Liver (tissue), 9 donors: Measurements from ENCODE around the gene SERPINE1. TPM values are rescaled to one million over a fixed set of nuclear protein-coding genes. Genes with fewer than 3 reads are reported as not detected.

ENCODE experiments used
- DNase-seq: peaks from one replicate; pipeline ENCODE4 v3.0.0-alpha.2; 2017; ENCODE audit warnings: low spot score
- H3K27ac ChIP-seq, 2 donors: one replicate each; pipeline ENCODE4 v1.7.0; 2013; ENCODE audit warnings: inconsistent platforms in 2 of 2, low read length in 2 of 2, control low read depth in 1 of 2, low read depth in 1 of 2, mild to moderate bottlenecking in 1 of 2
- H3K27me3 ChIP-seq, 4 donors: one replicate each; pipeline versions ENCODE4 v1.6.1 to v1.7.0; 2013; ENCODE audit warnings: low read length in 3 of 4, inconsistent platforms in 1 of 4, mild to moderate bottlenecking in 1 of 4, moderate library complexity in 1 of 4; ENCODE audit not compliant: control insufficient read depth in 4 of 4, insufficient read depth in 4 of 4
- H3K36me3 ChIP-seq, 4 donors: one replicate each; pipeline versions ENCODE4 v1.6.1 to v1.7.0; 2013; ENCODE audit warnings: low read length in 3 of 4, mild to moderate bottlenecking in 3 of 4, low read depth in 1 of 4, moderate library complexity in 1 of 4; ENCODE audit not compliant: control insufficient read depth in 4 of 4, insufficient read depth in 3 of 4
- H3K4me1 ChIP-seq, 4 donors: one replicate each; pipeline versions ENCODE4 v1.6.1 to v1.7.0; 2013; ENCODE audit warnings: low read length in 3 of 4, mild to moderate bottlenecking in 3 of 4, moderate library complexity in 1 of 4; ENCODE audit not compliant: control insufficient read depth in 4 of 4, insufficient read depth in 4 of 4
- H3K4me3 ChIP-seq, 3 donors: one replicate each; pipeline versions ENCODE4 v1.6.1 to v1.7.0; 2013; ENCODE audit warnings: low read length in 3 of 3, control low read depth in 1 of 3, low read depth in 1 of 3, mild to moderate bottlenecking in 1 of 3
- H3K9ac ChIP-seq, 2 donors: one replicate each; pipeline ENCODE4 v1.7.0; 2013; ENCODE audit warnings: low read length in 2 of 2, mild to moderate bottlenecking in 2 of 2, moderate library complexity in 2 of 2, control low read depth in 1 of 2, low read depth in 1 of 2
- H3K9me3 ChIP-seq, 4 donors: one replicate each; pipeline versions ENCODE4 v1.6.1 to v1.7.0; 2013; ENCODE audit warnings: low read length in 3 of 4; ENCODE audit not compliant: control insufficient read depth in 4 of 4
- EGR1 ChIP-seq, 2 donors: IDR thresholded peaks; 2 replicates each; pipeline ENCODE4 v1.6.1; 2016 to 2018; ENCODE audit warnings: antibody characterized with exemption in 2 of 2, low read depth in 2 of 2
- FOXA1 ChIP-seq: IDR thresholded peaks from 2 replicates; pipeline ENCODE4 v1.6.1; 2016; ENCODE audit warnings: antibody characterized with exemption
- FOXA2 ChIP-seq: IDR thresholded peaks from 2 replicates; pipeline ENCODE4 v1.6.1; 2016; ENCODE audit warnings: antibody characterized with exemption
- GABPA ChIP-seq, 2 donors: IDR thresholded peaks in 1 of 2; conservative IDR thresholded peaks in 1 of 2; 2 replicates each; pipeline ENCODE4 v1.6.1; 2016; ENCODE audit warnings: antibody characterized with exemption in 2 of 2, mild to moderate bottlenecking in 1 of 2, moderate library complexity in 1 of 2
- HNF4A ChIP-seq, 2 donors: conservative IDR thresholded peaks; 2 replicates each; pipeline ENCODE4 v1.6.1; 2016; ENCODE audit warnings: antibody characterized with exemption in 2 of 2, mild to moderate bottlenecking in 2 of 2
- HNF4G ChIP-seq: IDR thresholded peaks from 2 replicates; pipeline ENCODE4 v1.6.1; 2016; ENCODE audit warnings: antibody characterized with exemption
- JUND ChIP-seq, 2 donors: IDR thresholded peaks; 2 replicates each; pipeline ENCODE4 v1.6.1; 2016; ENCODE audit warnings: antibody characterized with exemption in 2 of 2
- NR2F2 ChIP-seq: IDR thresholded peaks from 2 replicates; pipeline ENCODE4 v1.6.1; 2016; ENCODE audit warnings: antibody characterized with exemption
- RAD21 ChIP-seq, 2 donors: IDR thresholded peaks; 2 replicates each; pipeline ENCODE4 v1.6.1; 2016; ENCODE audit warnings: antibody characterized with exemption in 2 of 2, mild to moderate bottlenecking in 2 of 2
- RXRA ChIP-seq, 2 donors: IDR thresholded peaks; 2 replicates each; pipeline ENCODE4 v1.6.1; 2017 to 2018; ENCODE audit warnings: antibody characterized with exemption in 2 of 2, mild to moderate bottlenecking in 1 of 2
- SP1 ChIP-seq: IDR thresholded peaks from 2 replicates; pipeline ENCODE4 v1.6.1; 2018; ENCODE audit warnings: antibody characterized with exemption, mild to moderate bottlenecking
- TAF1 ChIP-seq: conservative IDR thresholded peaks from 2 replicates; pipeline ENCODE4 v1.6.1; 2016; ENCODE audit warnings: antibody characterized with exemption, mild to moderate bottlenecking
- YY1 ChIP-seq: IDR thresholded peaks from 2 replicates; pipeline ENCODE4 v1.6.1; 2016; ENCODE audit warnings: antibody characterized with exemption, mild to moderate bottlenecking
- WGBS: extraction: QIAGEN DNeasy Blood & Tissue Kit; methylation state at CpG from one replicate; pipeline ENCODE4 v1.1.7; 2013; 5-methylcytosine and 5-hydroxymethylcytosine counted together
- polyA plus RNA-seq, 2 donors: library from polyadenylated mRNA; stranded (reverse) in 1 of 2; unstranded in 1 of 2; fragments of 200-250 nt in 1 of 2; fragments of >200 nt in 1 of 2; fragmentation: Nextera tagmentation in 1 of 2; extraction: Ambion mirVana in 1 of 2; gene quantifications; one replicate each; pipeline versions ENCODE4 v1.2.1 to v1.2.3, GENCODE V29; 2013 to 2015
- total RNA-seq, 2 donors: library from RNA; depleted of rRNA; stranded (reverse); fragments of >200 nt; gene quantifications; one replicate each; pipeline ENCODE4 v1.2.3, GENCODE V29; 2014
- TF ChIP-seq, protein P1 (sequence below): IDR thresholded peaks from 2 replicates; pipeline ENCODE4 v1.6.1; 2016; ENCODE audit warnings: antibody characterized with exemption
- TF ChIP-seq, protein P2 (sequence below): IDR thresholded peaks from 2 replicates; pipeline ENCODE4 v1.6.1; 2016; ENCODE audit warnings: antibody characterized with exemption
- TF ChIP-seq, protein P3 (sequence below): IDR thresholded peaks from 2 replicates; pipeline ENCODE4 v1.6.1; 2016; ENCODE audit warnings: antibody characterized with exemption
- TF ChIP-seq, protein P4 (sequence below): IDR thresholded peaks from 2 replicates; pipeline ENCODE4 v1.6.1; 2016; ENCODE audit warnings: antibody characterized with exemption, mild to moderate bottlenecking
- donor health status: healthy.
- donor health status: healthy.
- donor health status: healthy.
- donor health status: healthy.
- donor health status: healthy.

The SERPINE1 gene
- total and polyA plus RNA-seq, 4 donors: 0.93 to 18.6 (median 8.0) TPM

DNA sequence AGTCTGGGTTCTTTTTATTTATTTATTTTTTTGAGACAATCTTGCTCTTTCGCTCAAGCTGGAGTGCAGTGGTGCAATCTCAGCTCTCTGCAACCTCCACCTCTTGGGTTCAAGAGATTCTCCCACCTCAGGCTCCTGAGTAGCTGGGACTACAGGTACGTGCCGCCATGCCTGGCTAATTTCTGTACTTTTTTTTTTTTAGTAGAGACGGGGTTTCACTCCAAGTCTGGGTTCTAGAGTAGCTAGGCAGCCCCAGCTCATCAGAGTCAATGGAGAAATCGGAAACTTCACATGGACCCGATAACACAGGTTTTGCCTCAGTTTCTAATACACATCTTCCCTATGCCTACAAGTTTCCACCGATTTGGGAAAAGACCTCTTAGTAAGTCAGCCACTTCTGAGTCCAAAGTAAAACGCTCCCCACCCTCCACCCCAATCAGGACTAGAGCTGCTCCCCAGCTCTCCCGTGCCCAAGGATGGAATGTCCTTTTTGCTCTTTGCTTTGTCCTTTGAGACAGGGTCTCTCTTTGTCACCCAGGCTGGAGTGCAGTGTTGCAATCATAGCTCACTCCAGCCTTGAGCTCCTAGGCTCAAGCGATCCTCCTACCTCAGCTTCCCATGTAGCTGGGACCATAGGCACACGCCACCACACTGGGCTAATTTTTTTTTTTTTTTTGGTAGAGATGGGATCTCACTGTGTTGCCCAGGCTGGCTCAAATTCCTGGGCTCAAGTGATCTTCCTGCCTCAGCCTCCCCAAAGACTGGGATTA lies 3.8 kb upstream of the SERPINE1 start:
- TF ChIP-seq FOXA2 (no peak), FOXA1 (no peak), JUND (IDR thresholded peaks at IDR 0.05) (no peak), YY1 (no peak), TAF1 (no peak), HNF4A (conservative IDR thresholded peaks at IDR 0.05) (no peak), RXRA (IDR thresholded peaks at IDR 0.05) (no peak)
- TF ChIP-seq, protein P1, sequence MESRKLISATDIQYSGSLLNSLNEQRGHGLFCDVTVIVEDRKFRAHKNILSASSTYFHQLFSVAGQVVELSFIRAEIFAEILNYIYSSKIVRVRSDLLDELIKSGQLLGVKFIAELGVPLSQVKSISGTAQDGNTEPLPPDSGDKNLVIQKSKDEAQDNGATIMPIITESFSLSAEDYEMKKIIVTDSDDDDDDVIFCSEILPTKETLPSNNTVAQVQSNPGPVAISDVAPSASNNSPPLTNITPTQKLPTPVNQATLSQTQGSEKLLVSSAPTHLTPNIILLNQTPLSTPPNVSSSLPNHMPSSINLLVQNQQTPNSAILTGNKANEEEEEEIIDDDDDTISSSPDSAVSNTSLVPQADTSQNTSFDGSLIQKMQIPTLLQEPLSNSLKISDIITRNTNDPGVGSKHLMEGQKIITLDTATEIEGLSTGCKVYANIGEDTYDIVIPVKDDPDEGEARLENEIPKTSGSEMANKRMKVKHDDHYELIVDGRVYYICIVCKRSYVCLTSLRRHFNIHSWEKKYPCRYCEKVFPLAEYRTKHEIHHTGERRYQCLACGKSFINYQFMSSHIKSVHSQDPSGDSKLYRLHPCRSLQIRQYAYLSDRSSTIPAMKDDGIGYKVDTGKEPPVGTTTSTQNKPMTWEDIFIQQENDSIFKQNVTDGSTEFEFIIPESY: no peak
- Histone ChIP-seq H3K27ac (peak overlapping the region; percentile 83 to 96), H3K9ac (peak overlapping the region; percentile 18 to 84), H3K36me3 (no peaks in the 10 kb centered on the region), H3K4me3 (no peak overlapping the region), H3K4me1 (peaks cover 16 to 46% (median 29%) of the 10 kb centered on the region in 4 donors), H3K27me3 (no peaks in the 10 kb centered on the region), H3K9me3 (no peaks in the 10 kb centered on the region)
- DNase-seq: no peak
- 88% methylated on average over 11 of the region's 11 CpGs for WGBS

DNA sequence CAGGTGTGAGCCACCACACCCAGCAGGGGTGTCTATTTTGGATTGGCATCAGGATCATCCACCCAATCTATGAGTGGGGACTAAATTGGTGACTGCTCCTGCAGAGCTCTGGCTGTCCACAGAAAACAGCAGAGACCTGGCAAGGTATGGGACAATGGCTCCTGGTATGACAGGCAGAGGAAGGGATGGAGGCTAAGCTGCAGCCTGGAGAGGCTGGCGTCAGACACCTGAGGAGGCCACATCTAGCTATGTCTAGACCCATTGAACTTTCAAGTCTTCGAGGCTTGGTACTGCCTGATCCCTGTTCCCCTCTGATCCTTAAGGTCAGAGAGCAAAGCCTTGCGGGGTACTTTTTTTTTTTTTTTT lies 3.2 kb upstream of the SERPINE1 start:
- no peaks in the 10 kb centered on the region for H3K27me3 ChIP-seq
- H3K9ac ChIP-seq: no peak overlapping the region
- WGBS: 82% methylated on average over 3 of the region's 3 CpGs
- peaks cover 21 to 51% (median 31%) of the 10 kb centered on the region in 4 donors for H3K4me1 ChIP-seq
- no peaks in the 10 kb centered on the region for H3K9me3 ChIP-seq
- H3K4me3 ChIP-seq: no peak overlapping the region
- H3K36me3 ChIP-seq: peaks cover 0 to 4% (median 0%) of the 10 kb centered on the region in 4 donors
- H3K27ac ChIP-seq: peak overlapping the region; percentile 83 to 96
- no peak for TF ChIP-seq RAD21 (IDR thresholded peaks at IDR 0.05)
- no peak for TF ChIP-seq TAF1
- TF ChIP-seq NR2F2: no peak
- TF ChIP-seq SP1: no peak
- DNase-seq: no peak

DNA sequence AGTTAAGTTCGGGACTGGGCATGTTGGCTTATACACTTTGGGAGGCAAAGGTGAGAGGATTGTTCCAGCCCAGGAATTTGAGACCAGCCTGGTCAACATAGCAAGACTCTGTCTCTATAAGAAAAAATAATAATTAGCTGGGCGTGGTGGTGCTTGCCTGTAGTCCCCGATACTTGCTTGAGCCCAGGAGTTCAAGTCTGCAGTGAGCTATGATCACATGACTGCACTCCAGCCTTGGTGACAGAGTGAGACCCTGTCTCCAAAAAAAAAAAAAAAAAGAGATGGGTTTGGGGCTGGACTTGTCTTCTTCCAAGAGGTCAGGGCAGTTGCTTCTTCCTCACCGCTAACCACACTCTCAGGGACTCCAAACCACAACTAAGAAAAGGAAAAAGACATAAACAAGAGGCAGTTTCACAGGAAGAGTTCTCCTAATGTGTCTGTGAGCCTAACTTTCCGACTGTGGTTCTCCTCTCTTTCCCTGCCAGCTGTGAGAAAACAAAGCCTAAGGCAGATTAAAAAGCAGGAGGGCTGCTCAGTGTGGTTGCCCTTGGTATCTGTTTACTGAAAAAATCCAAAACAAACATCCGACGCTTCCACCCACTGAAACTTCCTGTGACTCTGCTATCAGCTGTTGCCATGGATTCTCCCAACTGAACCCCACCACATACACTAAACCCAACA lies 2.4 kb upstream of the SERPINE1 start:
- Histone ChIP-seq H3K4me3 (no peak overlapping the region), H3K27me3 (no peaks in the 10 kb centered on the region), H3K9me3 (no peaks in the 10 kb centered on the region), H3K36me3 (peaks cover 0 to 4% (median 0%) of the 10 kb centered on the region in 4 donors), H3K27ac (peak overlapping the region; percentile 83 to 96), H3K9ac (peak overlapping the region in 1 of 2 donors; percentile 81), H3K4me1 (peaks cover 21 to 51% (median 31%) of the 10 kb centered on the region in 4 donors)
- 25% methylated on average over 7 of the region's 7 CpGs for WGBS
- DNase-seq: no peak
- TF ChIP-seq RAD21 (IDR thresholded peaks at IDR 0.05) (peak; percentile 21 to 44), TAF1 (no peak), YY1 (peak; percentile 59), RXRA (IDR thresholded peaks at IDR 0.05) (peak; percentile 58 to 77), HNF4A (conservative IDR thresholded peaks at IDR 0.05) (peak; percentile 48 to 57), SP1 (peak; percentile 67), NR2F2 (no peak), JUND (IDR thresholded peaks at IDR 0.05) (peak in 1 of 2 donors; percentile 61), GABPA (IDR thresholded peaks at IDR 0.05 in 1 of 2, conservative IDR thresholded peaks at IDR 0.05 in 1 of 2) (peak in 1 of 2 donors; percentile 48), FOXA2 (peak; percentile 44), FOXA1 (no peak), HNF4G (no peak), EGR1 (IDR thresholded peaks at IDR 0.05; ENCODE audit: low read depth in 2 of 2) (peak in 1 of 2 donors; percentile 28)
- TF ChIP-seq, protein P2, sequence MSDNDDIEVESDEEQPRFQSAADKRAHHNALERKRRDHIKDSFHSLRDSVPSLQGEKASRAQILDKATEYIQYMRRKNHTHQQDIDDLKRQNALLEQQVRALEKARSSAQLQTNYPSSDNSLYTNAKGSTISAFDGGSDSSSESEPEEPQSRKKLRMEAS: peak; percentile 46
- TF ChIP-seq, protein P3, sequence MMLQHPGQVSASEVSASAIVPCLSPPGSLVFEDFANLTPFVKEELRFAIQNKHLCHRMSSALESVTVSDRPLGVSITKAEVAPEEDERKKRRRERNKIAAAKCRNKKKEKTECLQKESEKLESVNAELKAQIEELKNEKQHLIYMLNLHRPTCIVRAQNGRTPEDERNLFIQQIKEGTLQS: no peak
- TF ChIP-seq, protein P1: no peak
- TF ChIP-seq, protein P4, sequence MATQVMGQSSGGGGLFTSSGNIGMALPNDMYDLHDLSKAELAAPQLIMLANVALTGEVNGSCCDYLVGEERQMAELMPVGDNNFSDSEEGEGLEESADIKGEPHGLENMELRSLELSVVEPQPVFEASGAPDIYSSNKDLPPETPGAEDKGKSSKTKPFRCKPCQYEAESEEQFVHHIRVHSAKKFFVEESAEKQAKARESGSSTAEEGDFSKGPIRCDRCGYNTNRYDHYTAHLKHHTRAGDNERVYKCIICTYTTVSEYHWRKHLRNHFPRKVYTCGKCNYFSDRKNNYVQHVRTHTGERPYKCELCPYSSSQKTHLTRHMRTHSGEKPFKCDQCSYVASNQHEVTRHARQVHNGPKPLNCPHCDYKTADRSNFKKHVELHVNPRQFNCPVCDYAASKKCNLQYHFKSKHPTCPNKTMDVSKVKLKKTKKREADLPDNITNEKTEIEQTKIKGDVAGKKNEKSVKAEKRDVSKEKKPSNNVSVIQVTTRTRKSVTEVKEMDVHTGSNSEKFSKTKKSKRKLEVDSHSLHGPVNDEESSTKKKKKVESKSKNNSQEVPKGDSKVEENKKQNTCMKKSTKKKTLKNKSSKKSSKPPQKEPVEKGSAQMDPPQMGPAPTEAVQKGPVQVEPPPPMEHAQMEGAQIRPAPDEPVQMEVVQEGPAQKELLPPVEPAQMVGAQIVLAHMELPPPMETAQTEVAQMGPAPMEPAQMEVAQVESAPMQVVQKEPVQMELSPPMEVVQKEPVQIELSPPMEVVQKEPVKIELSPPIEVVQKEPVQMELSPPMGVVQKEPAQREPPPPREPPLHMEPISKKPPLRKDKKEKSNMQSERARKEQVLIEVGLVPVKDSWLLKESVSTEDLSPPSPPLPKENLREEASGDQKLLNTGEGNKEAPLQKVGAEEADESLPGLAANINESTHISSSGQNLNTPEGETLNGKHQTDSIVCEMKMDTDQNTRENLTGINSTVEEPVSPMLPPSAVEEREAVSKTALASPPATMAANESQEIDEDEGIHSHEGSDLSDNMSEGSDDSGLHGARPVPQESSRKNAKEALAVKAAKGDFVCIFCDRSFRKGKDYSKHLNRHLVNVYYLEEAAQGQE: peak; percentile 59
